ENCODE data around the gene TRIM15.
"Not testable (repeated sequence)": the region's sequence is repeated elsewhere in the genome, so short reads cannot be mapped to it uniquely, and the experiment has no call there.

DNA sequence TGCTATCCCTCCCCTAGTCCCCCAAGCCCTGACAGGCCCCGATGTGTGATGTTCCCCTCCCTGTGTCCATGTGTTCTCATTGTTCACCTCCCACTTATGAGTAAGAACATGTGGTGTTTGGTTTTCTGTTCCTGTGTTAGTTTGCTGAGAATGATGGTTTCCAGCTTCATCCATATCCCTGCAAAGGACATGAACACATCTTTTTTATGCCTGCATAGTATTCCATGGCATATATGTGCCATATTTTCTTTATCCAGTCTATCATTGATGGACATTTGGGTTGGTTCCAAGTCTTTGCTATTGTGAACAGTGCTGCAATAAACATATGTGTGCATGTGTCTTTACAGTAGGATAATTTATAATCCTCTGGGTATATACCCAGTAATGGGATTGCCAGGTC is 1.9 kb downstream of the TRIM15 start:
- not testable (repeated sequence) for TF ChIP-seq POLR2A (IDR thresholded peaks at IDR 0.05)
- TF ChIP-seq, protein P1, sequence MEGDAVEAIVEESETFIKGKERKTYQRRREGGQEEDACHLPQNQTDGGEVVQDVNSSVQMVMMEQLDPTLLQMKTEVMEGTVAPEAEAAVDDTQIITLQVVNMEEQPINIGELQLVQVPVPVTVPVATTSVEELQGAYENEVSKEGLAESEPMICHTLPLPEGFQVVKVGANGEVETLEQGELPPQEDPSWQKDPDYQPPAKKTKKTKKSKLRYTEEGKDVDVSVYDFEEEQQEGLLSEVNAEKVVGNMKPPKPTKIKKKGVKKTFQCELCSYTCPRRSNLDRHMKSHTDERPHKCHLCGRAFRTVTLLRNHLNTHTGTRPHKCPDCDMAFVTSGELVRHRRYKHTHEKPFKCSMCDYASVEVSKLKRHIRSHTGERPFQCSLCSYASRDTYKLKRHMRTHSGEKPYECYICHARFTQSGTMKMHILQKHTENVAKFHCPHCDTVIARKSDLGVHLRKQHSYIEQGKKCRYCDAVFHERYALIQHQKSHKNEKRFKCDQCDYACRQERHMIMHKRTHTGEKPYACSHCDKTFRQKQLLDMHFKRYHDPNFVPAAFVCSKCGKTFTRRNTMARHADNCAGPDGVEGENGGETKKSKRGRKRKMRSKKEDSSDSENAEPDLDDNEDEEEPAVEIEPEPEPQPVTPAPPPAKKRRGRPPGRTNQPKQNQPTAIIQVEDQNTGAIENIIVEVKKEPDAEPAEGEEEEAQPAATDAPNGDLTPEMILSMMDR (IDR thresholded peaks at IDR 0.05): not testable (repeated sequence)
